GM23338 (cell line): ENCODE data around the gene CIROP. TPM values are rescaled to one million over a fixed set of nuclear protein-coding genes. Genes with fewer than 3 reads are reported as not detected.

ENCODE experiments used
- ATAC-seq: fragments of 200-7000 bp; cut with Tn5 transposase; 3 replicates; pipeline ENCODE4 v1.9.1; 2020
- DNase-seq: peaks from one replicate; pipeline ENCODE4 v3.0.0-alpha.2; 2015; ENCODE audit warnings: low spot score
- H2AFZ ChIP-seq: fragments of 200-600 bp; sonication (generic); 2 replicates; pipeline ENCODE4 v1.8.0; 2016; ENCODE audit warnings: antibody characterized with exemption, mild to moderate bottlenecking, moderate library complexity
- H3F3A ChIP-seq: fragments of 200-600 bp; sonication (generic); replicated peaks from 2 replicates; pipeline ENCODE4 v1.8.0; 2017; ENCODE audit warnings: antibody characterized with exemption, mixed run types, low read depth
- H3K27ac ChIP-seq: fragments of 200-600 bp; sonication (generic); 2 replicates; pipeline ENCODE4 v1.6.1; 2016; ENCODE audit warnings: low read depth
- H3K27me3 ChIP-seq: fragments of 200-600 bp; sonication (generic); 2 replicates; pipeline ENCODE4 v1.8.0; 2016; ENCODE audit warnings: mild to moderate bottlenecking, mixed run types, moderate library complexity; ENCODE audit not compliant: insufficient read depth
- H3K36me3 ChIP-seq: fragments of 200-600 bp; sonication (generic); 2 replicates; pipeline ENCODE4 v1.8.0; 2016; ENCODE audit warnings: mild to moderate bottlenecking; ENCODE audit not compliant: insufficient read depth
- H3K4me1 ChIP-seq: fragments of 200-600 bp; sonication (generic); 2 replicates; pipeline ENCODE4 v1.8.0; 2016; ENCODE audit warnings: mild to moderate bottlenecking, moderate library complexity; ENCODE audit not compliant: insufficient read depth
- H3K4me2 ChIP-seq: fragments of 200-600 bp; sonication (generic); 2 replicates; pipeline ENCODE4 v1.7.1; 2017; ENCODE audit warnings: mixed run types
- H3K4me3 ChIP-seq: fragments of 200-600 bp; sonication (generic); 2 replicates; pipeline ENCODE4 v1.6.1; 2016; ENCODE audit warnings: mixed run types
- H3K79me2 ChIP-seq: fragments of 200-600 bp; sonication (generic); replicated peaks from 2 replicates; pipeline ENCODE4 v1.8.0; 2017; ENCODE audit warnings: mild to moderate bottlenecking; ENCODE audit not compliant: insufficient read depth
- H3K9me2 ChIP-seq: fragments of 200-600 bp; sonication (generic); 2 replicates; pipeline ENCODE4 v1.8.0; 2017; ENCODE audit not compliant: insufficient read depth
- H4K20me1 ChIP-seq: fragments of 200-600 bp; sonication (generic); replicated peaks from 2 replicates; pipeline ENCODE4 v1.8.0; 2017; ENCODE audit warnings: mild to moderate bottlenecking; ENCODE audit not compliant: insufficient read depth
- H3K27ac Mint-ChIP-seq: 2 replicates; pipeline ENCODE4 v1.8.0; 2020; ENCODE audit warnings: inconsistent platforms, mild to moderate bottlenecking, moderate library complexity, mixed read lengths
- H3K27me3 Mint-ChIP-seq: 3 replicates; pipeline ENCODE4 v1.8.0; 2022; ENCODE audit warnings: low read depth, mild to moderate bottlenecking, moderate library complexity, mixed read lengths, inconsistent platforms; ENCODE audit not compliant: insufficient read depth, poor library complexity
- H3K36me3 Mint-ChIP-seq: 3 replicates; pipeline ENCODE4 v1.8.0; 2021; ENCODE audit warnings: low read depth, mild to moderate bottlenecking, inconsistent platforms, moderate library complexity, mixed read lengths
- H3K4me1 Mint-ChIP-seq: 3 replicates; pipeline ENCODE4 v1.8.0; 2020; ENCODE audit warnings: mild to moderate bottlenecking, inconsistent platforms, mixed read lengths
- H3K4me3 Mint-ChIP-seq: 3 replicates; pipeline ENCODE4 v1.8.0; 2021; ENCODE audit warnings: moderate library complexity, mild to moderate bottlenecking, inconsistent platforms, mixed read lengths
- H3K9me3 Mint-ChIP-seq: 3 replicates; pipeline ENCODE4 v1.8.0; 2020; ENCODE audit warnings: moderate library complexity, mild to moderate bottlenecking, inconsistent platforms, mixed read lengths
- CREB1 ChIP-seq: fragments of 250-450 bp; sonication (Bioruptor Pico); IDR thresholded peaks from 2 replicates; pipeline ENCODE4 v1.5.0; 2020; ENCODE audit warnings: low read depth, mild to moderate bottlenecking, moderate library complexity
- EZH2 ChIP-seq: fragments of 200-600 bp; sonication (generic); IDR thresholded peaks from one replicate; pipeline ENCODE4 v1.8.0; 2017; ENCODE audit warnings: antibody characterized with exemption, mild to moderate bottlenecking, low read depth; ENCODE audit not compliant: unreplicated experiment
- EZH2phosphoT487 ChIP-seq: fragments of 200-600 bp; sonication (generic); IDR thresholded peaks from one replicate; pipeline ENCODE4 v1.8.1; 2018; ENCODE audit warnings: antibody characterized with exemption; ENCODE audit not compliant: unreplicated experiment
- JUNB ChIP-seq: IDR thresholded peaks from one replicate; pipeline ENCODE4 v1.6.1; 2016; ENCODE audit warnings: antibody characterized with exemption; ENCODE audit not compliant: unreplicated experiment
- NANOG ChIP-seq: IDR thresholded peaks from 2 replicates; pipeline ENCODE4 v1.6.1; 2016; ENCODE audit warnings: antibody characterized with exemption, borderline replicate concordance
- POLR2AphosphoS5 ChIP-seq: IDR thresholded peaks from 2 replicates; pipeline ENCODE4 v1.6.1; 2016; ENCODE audit warnings: antibody characterized with exemption, low read depth
- STAT1 ChIP-seq: IDR thresholded peaks from one replicate; pipeline ENCODE4 v1.6.1; 2016; ENCODE audit warnings: antibody characterized with exemption; ENCODE audit not compliant: unreplicated experiment
- ZNF331 ChIP-seq: fragments of 250-450 bp; sonication (Bioruptor Pico); IDR thresholded peaks from 2 replicates; pipeline ENCODE4 v1.5.0; 2020; ENCODE audit warnings: low read depth, mild to moderate bottlenecking, moderate library complexity
- polyA plus RNA-seq: library from polyadenylated mRNA; unstranded; fragments of >200 nt; fragmentation: Nextera tagmentation; extraction: Ambion mirVana; gene quantifications from 2 replicates; pipeline ENCODE4 v1.2.1, GENCODE V29; 2016
- total RNA-seq: library from RNA; depleted of rRNA; stranded (reverse); fragments of >200 nt; shearing (Covaris generic); gene quantifications from 2 replicates; pipeline ENCODE4 v1.2.3, GENCODE V29; 2014
- TF ChIP-seq, protein P1 (sequence below): IDR thresholded peaks from one replicate; pipeline ENCODE4 v1.6.1; 2018; ENCODE audit warnings: antibody characterized with exemption; ENCODE audit not compliant: unreplicated experiment
- TF ChIP-seq, protein P2 (sequence below), 2 experiments: fragments of 200-600 bp in 1 of 2; sonication (generic) in 1 of 2; conservative IDR thresholded peaks; 2 replicates each; pipeline versions ENCODE4 v1.5.1 to v1.6.1; 2016 to 2017; ENCODE audit warnings: antibody characterized with exemption in 2 of 2, low read depth in 2 of 2, mild to moderate bottlenecking in 2 of 2, moderate library complexity in 1 of 2

CIROP gene
- total and polyA plus RNA-seq, 2 experiments from 2014 or later: not detected

DNA sequence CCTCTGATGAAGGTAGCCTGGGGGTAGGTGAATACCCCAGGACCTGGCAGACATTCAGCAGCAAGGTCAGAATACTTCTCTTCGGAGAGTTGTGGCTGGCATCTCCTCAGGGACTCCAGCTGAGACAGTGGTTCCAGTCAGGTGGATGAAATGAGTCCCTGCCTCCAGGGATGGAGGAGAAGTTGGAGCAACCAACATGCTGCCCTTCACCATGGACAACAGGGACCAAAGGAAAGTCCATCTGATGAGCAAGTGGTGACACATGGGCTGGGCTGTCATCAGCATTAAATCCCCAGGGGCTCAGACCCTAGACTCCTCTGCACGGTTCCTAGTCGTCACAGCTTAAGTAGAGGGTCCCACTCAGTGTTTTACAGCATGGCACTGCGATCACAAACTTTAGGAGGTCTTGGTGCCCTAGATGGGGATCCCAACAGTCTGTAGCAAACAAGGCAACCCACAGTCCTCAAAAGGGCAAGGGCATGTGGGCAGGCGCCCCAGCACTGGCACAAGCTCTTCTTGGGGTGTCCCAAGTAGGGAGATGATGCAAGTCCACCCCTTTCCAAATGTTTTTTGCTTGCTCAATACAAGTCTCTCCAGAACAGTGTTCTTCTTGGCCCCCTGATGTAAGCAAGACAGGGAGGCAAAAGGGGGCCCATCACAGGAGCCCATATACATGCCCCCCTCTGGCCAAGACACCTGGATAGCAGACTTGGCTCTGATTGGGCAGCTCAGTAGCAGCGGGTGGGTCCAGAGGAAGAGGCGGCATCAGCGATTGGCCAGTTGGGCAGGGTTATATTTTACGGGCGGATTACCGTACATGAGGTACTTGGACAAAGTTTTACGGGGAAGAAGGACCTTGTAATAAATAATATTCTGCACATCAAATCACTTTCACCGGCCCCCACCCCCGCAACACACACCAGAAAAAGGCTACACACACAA is 36.7 kb downstream of the CIROP start (continued):
- TF ChIP-seq, protein P1, sequence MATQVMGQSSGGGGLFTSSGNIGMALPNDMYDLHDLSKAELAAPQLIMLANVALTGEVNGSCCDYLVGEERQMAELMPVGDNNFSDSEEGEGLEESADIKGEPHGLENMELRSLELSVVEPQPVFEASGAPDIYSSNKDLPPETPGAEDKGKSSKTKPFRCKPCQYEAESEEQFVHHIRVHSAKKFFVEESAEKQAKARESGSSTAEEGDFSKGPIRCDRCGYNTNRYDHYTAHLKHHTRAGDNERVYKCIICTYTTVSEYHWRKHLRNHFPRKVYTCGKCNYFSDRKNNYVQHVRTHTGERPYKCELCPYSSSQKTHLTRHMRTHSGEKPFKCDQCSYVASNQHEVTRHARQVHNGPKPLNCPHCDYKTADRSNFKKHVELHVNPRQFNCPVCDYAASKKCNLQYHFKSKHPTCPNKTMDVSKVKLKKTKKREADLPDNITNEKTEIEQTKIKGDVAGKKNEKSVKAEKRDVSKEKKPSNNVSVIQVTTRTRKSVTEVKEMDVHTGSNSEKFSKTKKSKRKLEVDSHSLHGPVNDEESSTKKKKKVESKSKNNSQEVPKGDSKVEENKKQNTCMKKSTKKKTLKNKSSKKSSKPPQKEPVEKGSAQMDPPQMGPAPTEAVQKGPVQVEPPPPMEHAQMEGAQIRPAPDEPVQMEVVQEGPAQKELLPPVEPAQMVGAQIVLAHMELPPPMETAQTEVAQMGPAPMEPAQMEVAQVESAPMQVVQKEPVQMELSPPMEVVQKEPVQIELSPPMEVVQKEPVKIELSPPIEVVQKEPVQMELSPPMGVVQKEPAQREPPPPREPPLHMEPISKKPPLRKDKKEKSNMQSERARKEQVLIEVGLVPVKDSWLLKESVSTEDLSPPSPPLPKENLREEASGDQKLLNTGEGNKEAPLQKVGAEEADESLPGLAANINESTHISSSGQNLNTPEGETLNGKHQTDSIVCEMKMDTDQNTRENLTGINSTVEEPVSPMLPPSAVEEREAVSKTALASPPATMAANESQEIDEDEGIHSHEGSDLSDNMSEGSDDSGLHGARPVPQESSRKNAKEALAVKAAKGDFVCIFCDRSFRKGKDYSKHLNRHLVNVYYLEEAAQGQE: no peak
- no peak for TF ChIP-seq JUNB
- no peak for TF ChIP-seq STAT1
- no peak for TF ChIP-seq EZH2
- TF ChIP-seq NANOG: no peak
- TF ChIP-seq, protein P2, sequence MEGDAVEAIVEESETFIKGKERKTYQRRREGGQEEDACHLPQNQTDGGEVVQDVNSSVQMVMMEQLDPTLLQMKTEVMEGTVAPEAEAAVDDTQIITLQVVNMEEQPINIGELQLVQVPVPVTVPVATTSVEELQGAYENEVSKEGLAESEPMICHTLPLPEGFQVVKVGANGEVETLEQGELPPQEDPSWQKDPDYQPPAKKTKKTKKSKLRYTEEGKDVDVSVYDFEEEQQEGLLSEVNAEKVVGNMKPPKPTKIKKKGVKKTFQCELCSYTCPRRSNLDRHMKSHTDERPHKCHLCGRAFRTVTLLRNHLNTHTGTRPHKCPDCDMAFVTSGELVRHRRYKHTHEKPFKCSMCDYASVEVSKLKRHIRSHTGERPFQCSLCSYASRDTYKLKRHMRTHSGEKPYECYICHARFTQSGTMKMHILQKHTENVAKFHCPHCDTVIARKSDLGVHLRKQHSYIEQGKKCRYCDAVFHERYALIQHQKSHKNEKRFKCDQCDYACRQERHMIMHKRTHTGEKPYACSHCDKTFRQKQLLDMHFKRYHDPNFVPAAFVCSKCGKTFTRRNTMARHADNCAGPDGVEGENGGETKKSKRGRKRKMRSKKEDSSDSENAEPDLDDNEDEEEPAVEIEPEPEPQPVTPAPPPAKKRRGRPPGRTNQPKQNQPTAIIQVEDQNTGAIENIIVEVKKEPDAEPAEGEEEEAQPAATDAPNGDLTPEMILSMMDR (conservative IDR thresholded peaks at IDR 0.05; ENCODE audit: low read depth in 2 of 2): no peak
- no peak for TF ChIP-seq EZH2phosphoT487
- TF ChIP-seq ZNF331 (CRISPR knock-in tag): no peak
- no peak for TF ChIP-seq CREB1
- TF ChIP-seq POLR2AphosphoS5: no peak

DNA sequence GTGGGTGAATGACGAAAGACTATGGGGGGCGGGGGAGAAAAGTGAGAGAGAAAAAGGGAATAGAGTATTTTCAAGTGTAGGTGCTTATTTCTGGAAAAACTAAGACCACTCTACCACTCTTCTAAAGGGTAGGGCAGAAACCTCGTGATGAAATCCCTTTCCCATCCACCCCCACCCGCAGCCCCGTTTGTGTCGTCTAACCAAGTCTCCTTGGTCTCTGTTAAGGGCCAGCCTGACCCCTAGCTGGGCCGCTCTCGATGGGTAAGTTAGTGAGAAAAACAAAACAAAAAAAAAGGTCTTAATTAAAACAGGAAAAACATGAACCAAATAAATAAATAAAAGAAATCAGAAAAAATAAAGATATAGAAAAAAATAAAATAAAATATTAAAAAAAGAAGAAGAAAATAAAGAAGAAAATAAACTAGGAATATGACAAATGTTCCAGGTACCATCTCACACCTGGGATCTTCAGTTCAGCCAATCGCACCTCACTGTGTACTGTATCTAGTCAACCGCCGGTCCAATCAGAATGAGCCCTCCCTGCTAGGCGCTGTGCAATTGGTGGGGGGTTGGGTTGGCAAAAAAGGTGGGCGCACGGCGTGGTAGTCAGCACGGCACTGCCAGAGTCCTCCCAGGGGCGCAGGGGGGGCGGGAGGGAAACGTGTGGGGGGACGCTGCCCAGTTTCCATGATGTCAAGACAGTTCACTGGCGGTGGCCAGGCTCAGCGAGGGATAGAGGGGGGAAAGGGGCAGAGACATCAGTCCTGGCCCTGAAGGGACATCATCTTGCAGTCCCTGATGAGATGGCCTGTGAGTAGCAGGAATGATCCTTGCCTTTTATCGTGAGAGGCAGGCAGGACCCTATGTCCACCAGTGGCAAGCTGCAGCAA is 37.7 kb downstream of the CIROP start:
- peaks cover 16% of the 10 kb centered on the region for H3K27me3 Mint-ChIP-seq
- H3K4me3 ChIP-seq: no peak overlapping the region
- peaks cover 59% of the 10 kb centered on the region for H3K36me3 ChIP-seq
- H3K27ac Mint-ChIP-seq: no peak overlapping the region
- DNase-seq (no peak), ATAC-seq (no peak)
- no peak overlapping the region for H3K4me3 Mint-ChIP-seq
- no peak overlapping the region for H3K4me2 ChIP-seq
- H3F3A ChIP-seq: peaks cover 70% of the 10 kb centered on the region
- peaks cover 84% of the 10 kb centered on the region for H3K36me3 Mint-ChIP-seq
- no peaks in the 10 kb centered on the region for H3K9me2 ChIP-seq
- H2AFZ ChIP-seq: no peak overlapping the region
- H3K4me1 Mint-ChIP-seq: peaks cover 38% of the 10 kb centered on the region
- H4K20me1 ChIP-seq: peaks cover 57% of the 10 kb centered on the region
- H3K79me2 ChIP-seq: peaks cover 67% of the 10 kb centered on the region
- H3K4me1 ChIP-seq: peaks cover 24% of the 10 kb centered on the region
- H3K27ac ChIP-seq: no peak overlapping the region; the same call in 1 of the 2 replicates
- H3K9me3 Mint-ChIP-seq: no peaks in the 10 kb centered on the region
- no peaks in the 10 kb centered on the region for H3K27me3 ChIP-seq
- TF ChIP-seq POLR2AphosphoS5: no peak
- TF ChIP-seq, protein P1: no peak
- TF ChIP-seq JUNB: no peak
- no peak for TF ChIP-seq STAT1
- TF ChIP-seq NANOG: no peak
- TF ChIP-seq EZH2phosphoT487: no peak
